Peyer's patch (tissue), 4 donors: ENCODE data around the gene PLCB2. TPM values are rescaled to one million over a fixed set of nuclear protein-coding genes. Genes with fewer than 3 reads are reported as not detected.
A peak's percentile ranks its signal among the peaks of the same experiment; 100 is the strongest.

Experiments used
- DNase-seq, 3 donors: peaks; one replicate each; pipeline ENCODE4 v3.0.0-alpha.2; 2017 to 2019
- H3K27ac ChIP-seq, 4 donors: fragments of 200-600 bp; sonication (generic); one replicate each; pipeline ENCODE4 v1.5.1; 2016 to 2019
- H3K27me3 ChIP-seq, 2 donors: fragments of 200-600 bp; sonication (generic); one replicate each; pipeline ENCODE4 v1.5.1; 2019
- H3K36me3 ChIP-seq, 3 donors: fragments of 200-600 bp; sonication (generic); one replicate each; pipeline ENCODE4 v1.5.1; 2016 to 2019
- H3K4me1 ChIP-seq, 4 donors: fragments of 200-600 bp; sonication (generic); one replicate each; pipeline ENCODE4 v1.5.1; 2016 to 2019
- H3K4me3 ChIP-seq, 4 donors: fragments of 200-600 bp; sonication (generic); 1 replicate in 3 of 4; 2 replicates in 1 of 4; pipeline ENCODE4 v1.5.1; 2016 to 2019; ENCODE audit warnings: mild to moderate bottlenecking in 1 of 4
- H3K9me3 ChIP-seq, 4 donors: fragments of 200-600 bp; sonication (generic); one replicate each; pipeline ENCODE4 v1.5.1; 2016 to 2019; ENCODE audit warnings: mild to moderate bottlenecking in 1 of 4
- POLR2A ChIP-seq, 2 donors: fragments of 450-650 bp; IDR thresholded peaks; one replicate each; pipeline ENCODE4 v1.5.1; 2017; ENCODE audit warnings: antibody characterized with exemption in 2 of 2, mild to moderate bottlenecking in 2 of 2, moderate library complexity in 2 of 2
- total RNA-seq, 4 donors: library from RNA; depleted of rRNA; stranded (reverse); fragments of >200 nt; gene quantifications; one replicate each; pipeline ENCODE4 v1.1.0, GENCODE V29; 2016
- TF ChIP-seq, protein P1 (sequence below), 6 experiments: fragments of 450-650 bp in 4 of 6; fragments of 200-600 bp in 2 of 6; sonication (generic) in 1 of 6; IDR thresholded peaks; one replicate each; pipeline ENCODE4 v1.5.1; 2017 to 2019; ENCODE audit warnings: antibody characterized with exemption in 6 of 6, mild to moderate bottlenecking in 3 of 6, moderate library complexity in 1 of 6

The PLCB2 gene
- total RNA-seq, 4 donors from 2014 or later = 12.3 to 101 (median 15.7) TPM

- Histone ChIP-seq H3K36me3 (no peaks in the 10 kb centered on the region), H3K9me3 (no peaks in the 10 kb centered on the region), H3K4me1 (peaks cover 0 to 9% (median 4%) of the 10 kb centered on the region in 4 donors), H3K27me3 (no peaks in the 10 kb centered on the region), H3K27ac (no peak overlapping the region), H3K4me3 (peak overlapping the region; percentile 10 to 44 (median 36))
- TF ChIP-seq, protein P1, sequence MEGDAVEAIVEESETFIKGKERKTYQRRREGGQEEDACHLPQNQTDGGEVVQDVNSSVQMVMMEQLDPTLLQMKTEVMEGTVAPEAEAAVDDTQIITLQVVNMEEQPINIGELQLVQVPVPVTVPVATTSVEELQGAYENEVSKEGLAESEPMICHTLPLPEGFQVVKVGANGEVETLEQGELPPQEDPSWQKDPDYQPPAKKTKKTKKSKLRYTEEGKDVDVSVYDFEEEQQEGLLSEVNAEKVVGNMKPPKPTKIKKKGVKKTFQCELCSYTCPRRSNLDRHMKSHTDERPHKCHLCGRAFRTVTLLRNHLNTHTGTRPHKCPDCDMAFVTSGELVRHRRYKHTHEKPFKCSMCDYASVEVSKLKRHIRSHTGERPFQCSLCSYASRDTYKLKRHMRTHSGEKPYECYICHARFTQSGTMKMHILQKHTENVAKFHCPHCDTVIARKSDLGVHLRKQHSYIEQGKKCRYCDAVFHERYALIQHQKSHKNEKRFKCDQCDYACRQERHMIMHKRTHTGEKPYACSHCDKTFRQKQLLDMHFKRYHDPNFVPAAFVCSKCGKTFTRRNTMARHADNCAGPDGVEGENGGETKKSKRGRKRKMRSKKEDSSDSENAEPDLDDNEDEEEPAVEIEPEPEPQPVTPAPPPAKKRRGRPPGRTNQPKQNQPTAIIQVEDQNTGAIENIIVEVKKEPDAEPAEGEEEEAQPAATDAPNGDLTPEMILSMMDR (IDR thresholded peaks at IDR 0.05) = no peak
- no peak for TF ChIP-seq POLR2A (IDR thresholded peaks at IDR 0.05)
- no peak for DNase-seq
These were observed 68.4 kb downstream of the PLCB2 start for GRCh38 chr15:40239404-40239692.

- DNase-seq = peak; percentile 15 to 68 (median 65)
- no peaks in the 10 kb centered on the region for H3K36me3 ChIP-seq
- peak within 1 kb of the TSS; percentile 10 to 44 (median 36) for H3K4me3 ChIP-seq
- TF ChIP-seq, protein P1 (IDR thresholded peaks at IDR 0.05) = no peak
- TF ChIP-seq POLR2A (IDR thresholded peaks at IDR 0.05) = no peak
- H3K27ac ChIP-seq = no peak within 1 kb of the TSS
- H3K27me3 ChIP-seq = no peaks in the 10 kb centered on the region
- H3K9me3 ChIP-seq = no peaks in the 10 kb centered on the region
- peaks cover 0 to 9% (median 4%) of the 10 kb centered on the region in 4 donors for H3K4me1 ChIP-seq
These were observed 69.0 kb downstream of the PLCB2 start, which contains the start of gene PAK6 for GRCh38 chr15:40238532-40239403. Gene PAK6 (plus strand): TSS chr15:40239063. CDS start chr15:40264786, 25,723 bp downstream.

Other genes with a start within 250 kb of the PLCB2 start
- gene BMF, start 199.1 kb downstream of the PLCB2 start, total RNA-seq = 10 to 100 TPM; 13.5 to 98.2 (median 26.1) TPM
- 100 to 1,000 TPM in 1 of 4 donors, 10 to 100 TPM in 3; 10.6 to 120 (median 13.3) TPM for gene BUB1B, start 146.9 kb downstream of the PLCB2 start, total RNA-seq
- 1 to 10 TPM in 2 of 4 donors, not detected in 2; 3.3 to 4.7 TPM for gene PAK6, start 68.9 kb downstream of the PLCB2 start, total RNA-seq
- gene ANKRD63, start 24.9 kb downstream of the PLCB2 start, total RNA-seq = not detected
- gene INAFM2, start 15.8 kb upstream of the PLCB2 start, total RNA-seq = 10 to 100 TPM in 1 of 4 donors, 1 to 10 TPM in 3; 6.2 to 10.7 (median 8.9) TPM
- 10 to 100 TPM; 14.4 to 55.6 (median 37.7) TPM for gene CCDC9B, start 33.0 kb upstream of the PLCB2 start, total RNA-seq
- 1,000 to 10,000 TPM in 3 of 4 donors, 100 to 1,000 TPM in 1; 519 to 6,265 (median 3,022) TPM for gene PHGR1, start 43.1 kb upstream of the PLCB2 start, total RNA-seq
- gene DISP2, start 50.3 kb upstream of the PLCB2 start, total RNA-seq = 10 to 100 TPM in 1 of 4 donors, 1 to 10 TPM in 3; 1.7 to 27.5 (median 7.4) TPM
- gene KNSTRN, start 74.8 kb upstream of the PLCB2 start, total RNA-seq = 10 to 100 TPM in 1 of 4 donors, 1 to 10 TPM in 3; 4.7 to 63.5 (median 6.5) TPM
- gene IVD, start 97.9 kb upstream of the PLCB2 start, total RNA-seq = 10 to 100 TPM; 42.9 to 87.6 (median 71.1) TPM
- 10 to 100 TPM in 3 of 4 donors, 1 to 10 TPM in 1; 8.3 to 41.0 (median 31.4) TPM for gene BAHD1, start 133.0 kb upstream of the PLCB2 start, total RNA-seq
- gene CHST14, start 163.0 kb upstream of the PLCB2 start, total RNA-seq = 1 to 10 TPM in 3 of 4 donors, under 1 TPM in 1; 0.83 to 3.5 (median 2.6) TPM